K562 (cell line): ENCODE data around the gene NUP62.

Experiments used
- CHD2 ChIP-seq: IDR thresholded peaks from 2 replicates; pipeline ENCODE4 v1.6.1; 2011; ENCODE audit warnings: low read depth, low read length
- ETV5 ChIP-seq: sonication (generic); formaldehyde crosslinking; IDR thresholded peaks from 2 replicates; pipeline ENCODE4 v1.4.0; 2020; ENCODE audit warnings: low read depth, mild to moderate bottlenecking, missing genetic modification reagents
- POLR2A ChIP-seq: fragments of 450-650 bp; conservative IDR thresholded peaks from 2 replicates; pipeline ENCODE4 v1.6.1; 2016
- ZNF175 ChIP-seq: fragments of 200-800 bp; sonication (Bioruptor generic); IDR thresholded peaks from 2 replicates; pipeline ENCODE4 v1.6.1; 2016; ENCODE audit warnings: low read depth, mild to moderate bottlenecking, missing genetic modification characterization, missing compliant biosample characterization
- TF ChIP-seq, protein P1 (sequence below), 2 experiments: fragments of 450-650 bp in 1 of 2; sonication (generic) in 1 of 2; formaldehyde crosslinking in 1 of 2; IDR thresholded peaks; 2 replicates each; pipeline versions ENCODE4 v1.7.1 to v1.9.0; 2016 to 2022; ENCODE audit warnings: inconsistent platforms in 1 of 2, mild to moderate bottlenecking in 1 of 2, missing genetic modification reagents in 1 of 2

DNA sequence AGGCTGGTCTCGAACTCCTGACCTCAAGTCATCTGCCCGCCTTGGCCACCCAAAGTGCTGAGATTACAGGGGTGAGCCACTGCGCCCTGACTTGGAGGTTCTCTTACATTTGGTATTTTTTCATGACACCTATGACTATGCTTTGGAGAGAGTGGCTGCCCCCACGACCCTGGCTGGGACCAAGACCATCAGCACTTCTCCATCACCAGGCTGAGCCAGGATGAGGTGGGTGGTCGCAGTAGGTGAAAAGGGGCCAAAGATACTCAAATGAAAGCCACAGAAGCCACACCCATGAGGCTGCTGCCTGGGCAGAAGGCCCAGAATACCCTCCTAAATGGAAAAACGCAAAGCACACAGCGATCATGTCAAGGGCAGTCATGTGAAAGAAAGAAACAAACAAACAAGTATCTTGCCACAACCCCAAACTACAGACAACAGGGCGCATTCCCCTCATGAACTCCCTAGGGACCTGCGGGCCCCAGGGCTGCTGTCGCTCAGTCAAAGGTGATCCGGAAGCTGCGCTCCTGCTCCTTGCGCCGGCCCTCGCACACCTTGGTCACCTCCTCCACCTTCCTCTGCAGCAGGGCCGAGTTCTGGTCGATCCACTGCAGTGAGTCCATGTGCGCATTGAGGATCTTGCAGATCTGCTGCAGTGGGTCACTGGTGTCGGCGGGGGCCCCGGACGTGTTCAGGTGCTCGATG lies 21.4 kb downstream of the NUP62 start:
- TF ChIP-seq, protein P1, sequence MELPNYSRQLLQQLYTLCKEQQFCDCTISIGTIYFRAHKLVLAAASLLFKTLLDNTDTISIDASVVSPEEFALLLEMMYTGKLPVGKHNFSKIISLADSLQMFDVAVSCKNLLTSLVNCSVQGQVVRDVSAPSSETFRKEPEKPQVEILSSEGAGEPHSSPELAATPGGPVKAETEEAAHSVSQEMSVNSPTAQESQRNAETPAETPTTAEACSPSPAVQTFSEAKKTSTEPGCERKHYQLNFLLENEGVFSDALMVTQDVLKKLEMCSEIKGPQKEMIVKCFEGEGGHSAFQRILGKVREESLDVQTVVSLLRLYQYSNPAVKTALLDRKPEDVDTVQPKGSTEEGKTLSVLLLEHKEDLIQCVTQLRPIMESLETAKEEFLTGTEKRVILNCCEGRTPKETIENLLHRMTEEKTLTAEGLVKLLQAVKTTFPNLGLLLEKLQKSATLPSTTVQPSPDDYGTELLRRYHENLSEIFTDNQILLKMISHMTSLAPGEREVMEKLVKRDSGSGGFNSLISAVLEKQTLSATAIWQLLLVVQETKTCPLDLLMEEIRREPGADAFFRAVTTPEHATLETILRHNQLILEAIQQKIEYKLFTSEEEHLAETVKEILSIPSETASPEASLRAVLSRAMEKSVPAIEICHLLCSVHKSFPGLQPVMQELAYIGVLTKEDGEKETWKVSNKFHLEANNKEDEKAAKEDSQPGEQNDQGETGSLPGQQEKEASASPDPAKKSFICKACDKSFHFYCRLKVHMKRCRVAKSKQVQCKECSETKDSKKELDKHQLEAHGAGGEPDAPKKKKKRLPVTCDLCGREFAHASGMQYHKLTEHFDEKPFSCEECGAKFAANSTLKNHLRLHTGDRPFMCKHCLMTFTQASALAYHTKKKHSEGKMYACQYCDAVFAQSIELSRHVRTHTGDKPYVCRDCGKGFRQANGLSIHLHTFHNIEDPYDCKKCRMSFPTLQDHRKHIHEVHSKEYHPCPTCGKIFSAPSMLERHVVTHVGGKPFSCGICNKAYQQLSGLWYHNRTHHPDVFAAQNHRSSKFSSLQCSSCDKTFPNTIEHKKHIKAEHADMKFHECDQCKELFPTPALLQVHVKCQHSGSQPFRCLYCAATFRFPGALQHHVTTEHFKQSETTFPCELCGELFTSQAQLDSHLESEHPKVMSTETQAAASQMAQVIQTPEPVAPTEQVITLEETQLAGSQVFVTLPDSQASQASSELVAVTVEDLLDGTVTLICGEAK (IDR thresholded peaks at IDR 0.05) = no peak
- TF ChIP-seq, protein P1 (CRISPR knock-in tag; IDR thresholded peaks at IDR 0.05) = no peak
- TF ChIP-seq CHD2 (no peak), ETV5 (no peak), POLR2A (no peak), ZNF175 (CRISPR knock-in tag) (no peak)
